GM21515 (cell line): ENCODE data around the gene CACHD1.
A peak's percentile ranks its signal among the peaks of the same experiment; 100 is the strongest.

Experiments
- ATAC-seq: cut with Tn5 transposase; IDR thresholded peaks from one replicate; pipeline ENCODE4 v1.9.1; 2021; ENCODE audit not compliant: unreplicated experiment

The CACHD1 gene

DNA sequence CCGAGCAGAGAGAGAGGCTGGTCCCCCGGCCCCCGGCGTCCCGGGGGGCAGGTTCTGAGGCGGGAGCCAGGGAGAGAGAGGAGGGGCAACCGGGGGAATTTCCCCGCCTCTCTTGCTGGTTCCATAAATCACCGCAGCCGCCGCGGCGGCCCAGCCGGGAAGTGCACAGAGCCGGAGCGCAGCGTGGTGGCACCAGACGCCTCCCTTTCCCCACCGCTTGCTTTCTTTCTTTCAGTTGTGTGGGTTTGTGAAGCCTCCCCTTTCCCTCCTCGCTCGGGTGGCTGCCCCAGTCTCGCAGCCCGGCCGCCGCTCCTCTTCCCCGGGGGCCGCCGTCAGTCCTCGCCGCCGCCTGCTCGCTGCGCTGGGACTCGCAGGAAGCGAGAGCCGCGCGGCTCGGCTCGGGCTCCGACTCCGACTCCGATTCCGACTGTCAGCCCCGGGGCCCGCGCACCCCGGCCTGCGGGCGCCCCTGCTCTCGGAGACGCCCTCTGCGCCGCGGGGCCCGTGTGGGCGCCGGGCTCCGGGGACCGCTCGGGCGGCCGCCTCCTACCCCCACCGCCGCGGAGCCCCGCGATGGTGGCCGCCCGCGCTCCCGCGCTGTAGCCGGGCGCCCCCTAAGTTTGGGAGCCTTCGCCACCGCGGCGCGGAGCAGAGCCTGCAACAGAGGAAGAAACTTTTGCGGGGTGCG is at the start of gene CACHD1:
TSS of gene CACHD1 (plus strand) at position 153 of the 688 bp plus-strand sequence. CDS start 616 bp downstream, outside the sequence.
- peak; percentile 76 for ATAC-seq

DNA sequence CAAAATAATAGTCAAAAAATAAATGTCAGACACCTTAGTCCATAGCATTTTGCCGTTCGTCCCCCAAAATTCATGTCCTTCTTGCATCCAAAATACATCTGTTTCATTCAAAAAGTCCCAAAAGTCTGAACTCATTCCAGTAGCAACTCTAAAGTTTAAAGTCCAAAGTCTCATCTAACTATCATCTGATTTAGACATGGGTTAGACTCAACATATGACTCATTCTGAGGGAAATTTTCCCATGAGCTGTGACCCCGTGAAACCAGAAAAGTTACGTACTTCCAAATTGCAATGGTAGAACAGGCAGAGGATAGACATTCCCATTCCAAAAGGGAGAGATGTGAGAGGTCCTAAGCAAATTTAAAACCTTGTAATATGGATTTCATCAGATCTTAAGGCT is 48.6 kb upstream of the CACHD1 start:
- no peak for ATAC-seq

DNA sequence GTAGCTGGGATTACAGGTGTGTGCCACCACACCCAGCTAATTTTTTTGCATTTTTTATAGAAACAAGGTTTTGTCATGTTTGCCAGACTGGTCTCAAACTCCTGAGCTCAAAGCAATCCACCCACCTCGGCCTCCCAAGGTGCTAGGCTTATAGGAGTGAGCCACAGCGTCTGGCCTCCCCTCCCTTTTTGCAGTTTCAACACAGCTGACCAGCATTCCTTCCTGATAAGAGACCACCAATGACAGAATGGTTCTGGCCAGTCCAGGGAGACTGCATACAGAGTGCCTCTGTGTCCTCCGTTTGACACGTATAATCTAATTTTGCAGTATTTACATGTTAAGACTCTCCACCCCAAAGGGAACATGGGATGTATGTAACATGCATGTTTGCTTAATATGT is 46.4 kb upstream of the CACHD1 start:
- no peak for ATAC-seq

DNA sequence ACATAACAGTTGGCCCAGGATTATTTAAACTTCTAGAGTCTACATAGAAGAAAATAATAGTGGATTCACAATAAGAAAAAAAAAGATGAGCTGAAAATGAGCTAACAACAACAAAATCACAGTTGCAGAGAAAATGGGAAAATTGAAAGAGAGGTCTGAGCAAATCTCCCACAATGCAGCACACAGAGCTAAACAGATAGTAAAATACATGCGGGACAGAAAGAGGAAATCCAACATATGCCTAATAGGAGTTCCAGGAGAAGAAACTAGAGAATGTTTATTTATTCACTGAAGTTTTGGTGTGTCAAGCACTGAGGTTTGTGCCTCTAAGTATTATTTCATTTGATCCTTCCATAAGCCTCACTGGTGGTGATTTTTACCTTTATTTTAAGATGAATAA is 45.5 kb upstream of the CACHD1 start:
- no peak for ATAC-seq

DNA sequence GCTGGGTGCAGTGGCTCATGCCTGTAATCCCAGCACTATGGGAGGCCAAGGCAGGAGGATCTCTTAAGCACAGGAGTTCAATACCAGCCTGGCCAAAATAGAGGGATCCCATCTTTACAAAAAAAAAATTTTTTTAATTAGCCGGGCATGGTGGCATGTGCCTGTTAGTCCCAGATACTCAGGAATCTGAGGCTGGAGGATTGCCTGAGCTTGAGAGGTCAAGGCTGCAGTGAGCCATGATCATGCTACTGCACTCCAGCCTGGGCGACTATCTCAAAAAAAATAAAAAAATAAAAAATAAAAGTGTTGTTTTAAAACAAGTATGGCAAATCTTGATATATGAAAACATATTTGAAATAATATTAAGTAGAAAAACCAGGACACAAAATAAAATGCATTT is 44.4 kb upstream of the CACHD1 start:
- ATAC-seq: no peak

DNA sequence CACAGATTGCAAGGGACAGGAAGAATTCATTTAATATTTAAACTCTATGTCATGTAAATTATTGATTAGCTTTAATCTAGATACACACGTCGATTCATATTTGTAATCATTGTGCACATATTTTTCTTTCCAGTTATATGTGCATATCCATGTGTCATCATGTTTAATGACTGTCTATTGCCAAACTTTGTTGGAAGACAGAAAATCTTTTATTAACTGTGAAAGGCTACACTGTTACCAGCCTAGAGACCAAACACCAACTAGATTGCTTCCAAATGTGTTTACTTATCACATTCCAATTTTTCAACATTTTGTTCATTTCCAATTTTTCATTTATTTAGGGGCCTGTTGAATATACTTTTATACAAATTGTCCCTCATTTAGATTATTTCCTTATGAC is 43.2 kb upstream of the CACHD1 start:
- no peak for ATAC-seq

DNA sequence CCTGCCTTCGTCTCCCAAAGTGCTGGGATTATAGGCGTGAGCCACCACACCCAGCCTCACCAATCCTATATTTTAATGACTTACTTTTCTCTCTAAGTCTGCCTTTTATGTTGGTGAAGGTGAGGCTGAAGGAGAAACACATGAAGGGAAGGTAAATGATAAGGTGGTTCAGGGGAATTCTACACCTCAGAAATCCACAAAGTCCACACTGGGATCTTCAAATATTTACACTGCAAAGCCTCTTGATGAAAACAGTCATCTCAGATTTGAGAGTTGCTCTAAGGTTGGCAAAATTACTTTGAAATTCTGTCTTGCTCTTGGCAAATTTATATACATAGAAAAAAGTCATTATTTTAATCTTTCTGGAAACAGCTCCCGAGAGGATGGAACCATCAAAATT is 42.0 kb upstream of the CACHD1 start:
- ATAC-seq: no peak

DNA sequence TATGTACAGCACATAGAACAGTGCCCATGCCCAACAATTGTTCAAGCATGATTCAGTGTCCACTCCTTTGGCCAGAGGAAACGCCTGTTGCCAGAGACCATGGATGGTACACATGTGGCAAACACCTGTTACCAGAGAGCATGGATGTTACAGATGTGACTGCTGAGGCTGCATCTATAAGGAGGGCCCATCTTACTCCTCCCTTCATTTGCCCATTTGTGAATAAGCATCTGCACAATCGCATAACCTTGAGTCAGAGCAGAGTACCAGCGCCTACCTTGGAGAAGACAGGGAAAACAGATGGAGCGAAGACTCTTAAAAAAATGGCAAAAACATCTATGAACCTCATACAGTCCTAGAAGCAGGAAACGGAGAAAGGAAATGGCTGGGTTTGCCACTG is 36.6 kb upstream of the CACHD1 start:
- no peak for ATAC-seq

DNA sequence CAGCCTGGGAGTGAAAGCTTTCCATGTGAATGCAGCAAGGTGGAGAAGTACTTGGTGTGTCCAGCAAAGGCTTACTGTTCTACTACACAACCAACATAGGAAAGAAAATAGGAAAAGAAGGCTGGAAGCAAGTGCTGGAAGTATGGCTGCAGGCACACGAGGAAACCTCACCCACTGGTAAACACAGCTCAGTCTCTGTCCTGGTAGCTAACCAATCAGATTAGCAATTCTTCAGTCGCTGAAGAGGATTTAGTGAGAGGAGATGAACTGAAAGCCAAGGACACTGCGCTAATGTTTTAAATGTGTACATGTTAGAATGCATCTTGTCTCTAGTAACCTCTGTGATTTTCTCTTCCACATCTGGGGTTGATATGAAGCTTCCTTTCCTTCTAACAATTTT is 36.2 kb upstream of the CACHD1 start:
- no peak for ATAC-seq

DNA sequence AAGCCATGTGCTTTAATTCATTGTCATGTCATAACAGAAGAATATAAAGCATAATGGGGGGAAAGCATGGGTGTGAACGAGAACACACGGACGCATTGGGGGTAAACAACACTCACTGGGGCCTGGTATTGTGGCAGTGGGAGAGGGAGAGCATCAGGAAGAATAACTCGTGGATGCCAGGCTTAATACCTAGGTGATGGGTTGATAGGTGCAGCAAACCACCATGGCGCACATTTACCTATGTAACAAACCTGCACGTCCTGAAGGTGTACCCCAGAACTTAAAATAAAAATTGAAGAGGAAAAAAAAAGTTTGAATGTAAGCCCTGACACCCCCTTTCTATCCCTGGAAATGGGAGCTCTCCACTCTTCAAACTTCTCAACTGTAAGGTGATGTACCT is 34.9 kb upstream of the CACHD1 start:
- no peak for ATAC-seq

DNA sequence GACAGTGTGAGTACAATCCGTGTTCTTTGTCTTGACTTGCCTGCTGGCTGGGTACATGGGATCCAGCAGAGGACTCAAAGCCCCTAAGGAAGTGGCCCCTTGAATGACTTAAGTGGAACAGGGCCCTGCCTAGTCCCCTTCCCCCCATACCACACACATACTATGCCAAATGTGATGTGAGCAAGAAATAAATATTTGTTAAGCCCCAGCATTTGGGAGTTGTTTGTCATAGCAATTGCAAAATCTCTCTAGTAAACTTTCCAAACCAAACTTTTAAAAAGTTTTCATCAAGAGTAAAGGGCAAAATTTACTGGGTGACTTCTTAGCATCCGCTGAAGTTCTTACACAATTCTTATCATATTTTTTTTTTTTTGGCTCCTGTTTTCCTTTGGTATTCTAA is 32.5 kb upstream of the CACHD1 start:
- ATAC-seq: no peak

DNA sequence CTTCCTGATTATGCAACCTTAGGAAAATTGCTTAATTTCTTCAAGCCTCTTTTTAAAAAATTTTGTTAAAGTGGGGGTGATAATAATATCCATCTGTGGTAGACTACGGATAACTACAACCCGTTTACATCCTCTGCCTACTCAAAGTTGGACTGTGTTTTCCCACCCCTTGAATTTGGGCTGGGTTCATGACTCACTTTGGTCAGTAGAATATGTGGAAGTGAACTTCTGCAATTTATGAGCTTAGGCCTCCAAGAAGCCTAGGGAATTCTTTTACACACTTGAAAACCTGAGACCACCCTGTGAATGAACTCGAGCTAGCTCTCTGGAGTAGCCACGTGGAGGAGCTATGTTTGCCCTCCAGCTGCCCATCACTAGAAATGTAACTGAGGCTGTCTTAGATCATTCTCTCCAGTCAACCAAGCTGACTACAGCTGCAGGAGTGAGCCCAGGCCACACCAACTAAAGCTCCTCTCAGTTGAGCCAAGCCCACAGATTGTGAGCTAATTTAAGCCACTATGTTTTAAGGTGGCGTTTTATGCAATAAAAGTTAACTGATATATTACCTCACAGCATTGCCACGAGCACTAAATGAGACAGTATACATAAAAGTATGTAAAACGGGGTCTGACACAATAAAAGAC is 29.6 kb upstream of the CACHD1 start:
- ATAC-seq: no peak

DNA sequence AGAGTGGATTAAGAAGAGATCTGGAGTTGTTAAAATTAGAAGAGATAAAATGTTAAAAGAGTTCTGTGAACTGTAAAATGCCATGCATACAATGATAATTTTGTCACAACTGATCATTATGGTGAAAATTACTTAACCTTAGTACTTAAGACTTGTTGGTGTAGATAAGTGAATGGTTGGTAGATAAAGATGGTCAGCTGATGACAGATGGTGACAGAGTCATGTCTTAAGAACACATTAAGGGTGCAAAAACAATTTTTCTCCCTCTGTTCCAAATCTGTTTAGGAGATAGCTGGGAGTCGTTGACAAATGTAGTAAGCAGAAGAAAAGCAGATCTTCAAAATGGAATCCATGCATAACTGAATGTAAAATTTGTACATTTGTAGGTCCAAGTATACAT is 18.5 kb upstream of the CACHD1 start:
- ATAC-seq: no peak

DNA sequence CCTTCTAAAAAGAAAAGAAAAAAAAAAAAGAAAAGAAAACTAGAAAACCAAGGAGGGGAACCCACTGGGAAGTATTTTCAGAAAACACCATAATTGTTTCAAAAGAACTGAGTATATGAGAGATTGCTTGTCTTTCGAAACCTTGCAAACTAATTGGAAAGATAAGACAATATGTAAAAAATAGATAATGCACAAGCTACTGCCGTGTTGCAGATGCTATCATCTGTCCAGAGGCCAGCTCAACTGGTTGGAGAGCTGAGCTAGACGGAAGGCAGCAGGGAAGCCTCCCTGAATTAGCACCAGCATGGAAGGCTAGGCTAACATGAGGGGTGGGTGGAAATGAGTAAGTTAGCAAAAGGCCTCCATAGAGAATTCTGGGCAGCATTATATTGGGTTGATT is 16.2 kb upstream of the CACHD1 start:
- ATAC-seq: no peak

DNA sequence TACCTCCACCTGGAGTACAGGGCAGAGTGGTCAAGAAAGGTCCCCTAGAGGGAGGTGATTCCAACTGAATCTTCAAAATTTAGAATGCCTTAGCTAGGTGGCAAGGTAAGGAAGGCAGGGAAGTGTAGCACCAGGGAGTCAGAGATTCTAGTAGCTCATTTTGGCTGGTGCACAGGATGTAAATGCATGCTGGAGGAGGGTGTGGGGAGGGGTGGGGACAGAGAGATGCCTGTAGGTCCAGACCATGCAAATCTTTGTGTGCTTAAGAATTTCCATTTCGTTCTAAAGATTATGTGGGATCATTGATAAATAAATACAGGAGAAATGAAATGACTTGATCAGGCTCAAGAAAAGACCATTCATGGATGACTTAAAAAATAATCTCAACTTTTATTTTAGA is 11.0 kb upstream of the CACHD1 start:
- no peak for ATAC-seq

DNA sequence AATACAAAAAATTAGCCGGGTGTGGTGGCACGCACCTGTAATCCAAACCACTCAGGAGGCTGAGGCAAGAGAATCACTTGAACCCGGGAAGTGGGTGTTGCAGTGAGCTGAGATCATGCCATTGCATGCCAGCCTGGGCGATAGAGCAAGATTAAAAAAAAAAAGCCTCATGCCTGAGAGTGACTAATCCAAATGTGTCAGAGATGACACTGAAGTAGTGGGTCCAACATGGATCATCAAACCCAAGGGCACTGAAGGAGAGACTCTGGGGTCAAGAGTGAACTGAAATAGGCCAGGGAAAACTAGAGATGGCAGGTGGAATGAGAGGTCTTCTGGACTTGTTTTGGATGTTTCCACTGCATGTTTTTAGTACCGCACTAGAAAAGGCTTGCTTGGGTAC is 10.2 kb upstream of the CACHD1 start:
- no peak for ATAC-seq

DNA sequence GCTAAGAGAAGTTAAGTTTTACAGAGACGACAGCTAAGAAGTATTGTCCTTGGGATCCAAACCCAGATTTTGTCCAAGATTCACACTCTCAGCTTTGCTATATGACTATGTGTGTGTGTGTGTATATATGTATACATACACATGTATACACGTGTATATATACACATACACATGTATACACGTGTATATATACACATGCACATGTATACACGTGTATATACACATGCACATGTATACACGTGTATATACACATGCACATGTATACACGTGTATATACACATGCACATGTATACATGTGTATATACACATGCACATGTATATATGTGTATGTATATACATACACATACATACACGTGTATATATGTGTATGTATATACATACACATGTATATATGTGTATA is 3.9 kb upstream of the CACHD1 start:
- ATAC-seq: no peak

DNA sequence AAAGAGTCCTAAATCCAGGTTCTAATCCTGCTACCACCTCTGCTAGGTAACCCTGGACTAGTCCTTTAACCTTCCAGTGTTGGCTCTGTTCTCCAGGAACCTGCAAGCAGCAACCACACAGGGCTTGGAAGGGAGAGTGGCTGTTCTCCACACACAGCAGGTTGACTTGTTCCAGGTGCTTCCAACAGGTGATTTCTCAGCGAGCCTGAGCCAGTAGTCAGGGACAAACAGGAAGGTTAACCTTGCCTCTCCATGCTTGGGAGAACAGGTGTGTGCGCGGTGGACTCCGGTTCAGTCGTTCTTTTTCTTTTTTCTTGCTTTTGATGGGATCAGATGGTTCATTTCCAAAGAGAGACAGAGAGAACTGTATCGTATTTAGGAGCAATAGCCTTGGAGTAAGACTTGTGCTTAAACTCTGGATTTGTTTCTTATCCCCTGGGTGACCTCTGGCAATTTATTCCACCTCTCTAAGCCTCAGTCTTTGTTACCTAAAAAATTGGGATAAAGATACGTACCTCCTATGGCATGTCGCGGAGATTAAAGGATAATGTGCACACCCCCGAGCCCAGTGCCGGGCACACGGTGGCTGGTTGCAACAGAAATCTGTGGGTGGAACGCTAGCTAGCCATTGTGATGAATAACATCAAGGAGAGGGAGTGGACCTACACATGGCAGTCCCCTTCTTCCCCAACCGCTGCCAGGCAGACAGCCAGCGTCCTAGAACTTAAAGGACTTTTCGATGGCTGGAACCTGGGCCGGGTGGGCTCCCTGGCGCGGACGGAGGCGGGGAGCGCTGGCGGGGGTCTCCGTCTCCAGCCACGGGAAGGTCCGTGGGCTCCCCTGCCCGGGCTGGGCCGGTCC is 583 bp upstream of the CACHD1 start:
- no peak for ATAC-seq

DNA sequence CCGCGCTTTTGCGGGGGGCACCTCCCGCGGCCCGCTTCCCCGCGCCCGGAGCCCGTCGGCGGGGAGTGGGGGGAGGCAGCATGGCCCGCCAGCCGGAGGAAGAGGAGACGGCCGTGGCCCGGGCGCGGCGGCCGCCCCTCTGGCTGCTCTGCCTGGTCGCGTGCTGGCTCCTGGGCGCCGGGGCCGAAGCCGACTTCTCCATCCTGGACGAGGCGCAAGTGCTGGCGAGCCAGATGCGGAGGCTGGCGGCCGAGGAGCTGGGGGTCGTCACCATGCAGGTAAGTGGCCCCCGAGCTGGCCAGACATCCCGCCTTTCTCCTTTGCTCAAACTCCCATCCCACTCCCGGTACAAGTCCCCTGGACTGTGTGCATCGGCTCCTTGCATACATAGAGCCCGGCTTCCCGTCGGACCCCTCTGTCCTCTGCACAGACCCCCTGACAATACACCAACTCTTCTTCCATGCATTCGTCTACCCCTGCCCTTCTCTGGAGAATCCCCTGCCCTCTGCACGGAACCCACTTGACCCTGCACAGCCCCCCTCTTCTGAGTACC is 812 bp downstream of the CACHD1 start:
- peak; percentile 25 for ATAC-seq

DNA sequence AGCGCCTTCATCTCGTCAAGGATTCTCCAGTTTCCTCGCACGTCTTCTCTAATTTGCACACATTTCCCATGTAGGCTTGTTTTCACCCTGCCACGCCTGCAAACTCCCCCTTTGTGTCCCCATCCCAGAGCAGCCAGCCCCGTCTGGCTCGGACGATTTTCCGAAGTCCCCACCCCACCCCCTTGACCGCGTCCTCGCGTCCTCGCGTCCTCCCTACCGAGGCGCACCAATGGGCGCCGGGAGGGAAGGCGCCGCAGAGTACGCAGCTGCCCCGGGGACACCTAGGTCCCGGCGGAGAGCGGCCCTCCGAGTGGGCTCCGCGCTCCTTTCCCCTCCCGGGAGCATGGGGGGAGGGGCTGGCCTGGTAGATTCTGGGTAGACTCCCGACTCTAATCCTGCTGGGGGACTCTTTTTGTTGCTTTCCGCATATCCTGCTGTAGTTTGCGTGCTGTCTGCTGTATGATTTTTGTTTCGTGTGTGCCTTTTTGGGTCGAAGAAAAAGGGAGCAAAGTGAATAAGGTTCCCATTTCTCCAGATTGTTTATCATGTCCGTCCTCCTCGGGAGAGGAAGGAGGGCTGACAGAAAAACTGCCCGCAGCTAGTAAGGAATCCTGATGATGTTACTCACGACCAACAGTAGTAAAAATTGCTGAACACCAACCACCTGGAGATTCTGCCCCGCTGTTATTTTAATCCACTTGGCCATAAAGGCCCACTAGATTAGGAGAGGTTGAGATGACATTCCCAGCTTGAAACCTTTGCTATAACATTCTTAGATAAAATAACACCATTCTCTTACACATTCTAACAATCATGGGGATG is 1.5 kb downstream of the CACHD1 start:
- ATAC-seq: no peak

DNA sequence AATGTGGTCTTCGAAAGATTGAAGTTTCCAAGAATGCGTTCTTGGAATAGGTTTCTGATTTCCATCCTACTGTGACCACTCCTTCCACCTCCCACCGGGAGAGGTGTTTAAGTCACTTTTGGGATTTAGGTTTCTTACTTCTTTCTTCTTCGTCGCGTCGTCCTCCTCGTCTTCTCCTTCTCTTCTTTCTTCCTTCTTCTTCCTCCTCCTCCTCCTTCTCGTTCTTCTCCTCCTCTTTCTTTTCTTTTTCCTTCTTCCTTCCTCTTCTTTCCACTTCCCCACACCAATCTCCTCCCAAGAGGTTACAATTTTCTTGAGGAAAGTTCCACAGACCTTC is 2.1 kb downstream of the CACHD1 start:
- no peak for ATAC-seq
